Panc1 (cell line): Measurements from ENCODE around the gene SNRNP27. TPM values are rescaled to one million over a fixed set of nuclear protein-coding genes. Genes with fewer than 3 reads are reported as not detected.

Source experiments
- ATAC-seq: fragments of 200-7000 bp; cut with Tn5 transposase; 2 replicates; pipeline ENCODE4 v1.9.1; 2020; ENCODE audit warnings: mild to moderate bottlenecking, moderate library complexity
- BruUV-seq: library from RNA; stranded (reverse); fragments of 400-500 nt; replicated peaks from 2 replicates; lab custom pipeline; 2021; lab: Mats Ljungman, UMichigan
- CTCF ChIA-PET: fragments of 300-600 bp; sonication (Branson Sonifier 250); formaldehyde crosslinking; loops from one replicate; lab custom pipeline; 2022; ENCODE audit warnings: antibody characterized with exemption; lab: Charles Lee
- POLR2A ChIA-PET: fragments of 300-600 bp; sonication (Branson Sonifier 250); formaldehyde crosslinking; loops from one replicate; lab custom pipeline; 2022; ENCODE audit warnings: antibody characterized with exemption; lab: Charles Lee
- DNase-seq: peaks from one replicate; pipeline ENCODE4 v3.0.0-alpha.2; 2010; ENCODE audit warnings: low read depth, low spot score
- H3K27ac ChIP-seq: 2 replicates; pipeline ENCODE4 v1.5.1; 2011; ENCODE audit warnings: mild to moderate bottlenecking, low read length, inconsistent platforms
- H3K27me3 ChIP-seq: fragments of 200-500 bp; sonication (Bioruptor generic); 2 replicates; pipeline ENCODE4 v1.6.0; 2014; ENCODE audit warnings: low read length, inconsistent platforms; ENCODE audit not compliant: control insufficient read depth, insufficient read depth
- H3K36me3 ChIP-seq: fragments of 200-500 bp; sonication (Bioruptor generic); 2 replicates; pipeline ENCODE4 v1.5.1; 2014; ENCODE audit warnings: inconsistent platforms, mild to moderate bottlenecking, low read length, moderate library complexity; ENCODE audit not compliant: control insufficient read depth, insufficient read depth
- H3K4me1 ChIP-seq: 2 replicates; pipeline ENCODE4 v1.5.1; 2011; ENCODE audit warnings: inconsistent platforms, mild to moderate bottlenecking, low read length, moderate library complexity; ENCODE audit not compliant: control insufficient read depth, insufficient read depth
- H3K4me3 ChIP-seq, 2 experiments: 2 replicates each; pipeline ENCODE4 v1.5.1; 2011 to 2012; ENCODE audit warnings: low read depth in 2 of 2, low read length in 2 of 2, mild to moderate bottlenecking in 2 of 2, inconsistent platforms in 1 of 2, moderate library complexity in 1 of 2
- H3K9me3 ChIP-seq: fragments of 200-500 bp; sonication (Bioruptor generic); 2 replicates; pipeline ENCODE4 v1.5.1; 2014; ENCODE audit warnings: low read depth, mild to moderate bottlenecking, inconsistent platforms, low read length, moderate library complexity; ENCODE audit not compliant: control insufficient read depth, insufficient read depth
- CTCF ChIP-seq: fragments of 450-650 bp; IDR thresholded peaks from 2 replicates; pipeline ENCODE4 v1.5.1; 2017; ENCODE audit warnings: mild to moderate bottlenecking
- POLR2AphosphoS5 ChIP-seq: IDR thresholded peaks from 2 replicates; pipeline ENCODE4 v1.6.1; 2012; ENCODE audit warnings: mild to moderate bottlenecking, low read depth, low read length, moderate library complexity
- REST ChIP-seq, 2 experiments: IDR thresholded peaks; 2 replicates each; pipeline ENCODE4 v1.6.1; 2011 to 2012; ENCODE audit warnings: low read depth in 2 of 2, control low read depth in 1 of 2, low read length in 1 of 2, mild to moderate bottlenecking in 1 of 2, moderate library complexity in 1 of 2; ENCODE audit not compliant: insufficient read depth in 1 of 2
- SIN3A ChIP-seq: IDR thresholded peaks from 2 replicates; pipeline ENCODE4 v1.6.1; 2012; ENCODE audit warnings: low read depth, mild to moderate bottlenecking, low read length, moderate library complexity, borderline replicate concordance; ENCODE audit not compliant: insufficient read depth
- TCF7L2 ChIP-seq: IDR thresholded peaks from 2 replicates; pipeline ENCODE4 v1.6.1; 2011; ENCODE audit warnings: mild to moderate bottlenecking, low read depth, low read length, inconsistent platforms
- in situ Hi-C: cut with HindIII; loops from 2 replicates; pipeline ENCODE4 v1.10.0; 2016; ENCODE audit warnings: low sequenced_read_pairs, low pct_unique_long_range_greater_than_20kb
- intact Hi-C: fragments of 100-400 bp; cut with micrococcal nuclease; formaldehyde crosslinking; loops from one replicate; pipeline ENCODE4 v1.10.0; 2022; ENCODE audit not compliant: unreplicated experiment
- total RNA-seq: library from RNA; stranded (reverse); gene quantifications from one replicate; pipeline ENCODE4 v1.2.1, GENCODE V29; 2021; ENCODE audit not compliant: unreplicated experiment

SNRNP27 gene
- total RNA-seq, 1 experiment from 2014 or later: 39.7 TPM

- ATAC-seq (no peak), DNase-seq (no peak)
- no peaks in the 10 kb centered on the region for H3K27me3 ChIP-seq
- no peaks in the 10 kb centered on the region for H3K36me3 ChIP-seq
- intact Hi-C loops: no loop called here
- H3K9me3 ChIP-seq: no peaks in the 10 kb centered on the region
- H3K4me3 ChIP-seq: no peak overlapping the region
- CTCF ChIA-PET: no interaction called here
- in situ Hi-C loops: no loop called here
- peaks cover 23% of the 10 kb centered on the region for H3K4me1 ChIP-seq
- BruUV-seq: no TSS peak
- TF ChIP-seq REST (IDR thresholded peaks at IDR 0.05; ENCODE audit: insufficient read depth in 1 of 2, low read depth in 2 of 2, low read length in 1 of 2) (no peak), TCF7L2 (no peak), CTCF (no peak), SIN3A (no peak), POLR2AphosphoS5 (no peak)
- POLR2A ChIA-PET: no interaction called here
- H3K27ac ChIP-seq: no peak overlapping the region
Measured at GRCh38 chr2:69944756-69945155, 51.0 kb downstream of the SNRNP27 start.

- TF ChIP-seq TCF7L2: no peak
- TF ChIP-seq CTCF: no peak
- no peak for TF ChIP-seq POLR2AphosphoS5
- no peak for TF ChIP-seq REST (IDR thresholded peaks at IDR 0.05; ENCODE audit: insufficient read depth in 1 of 2, low read depth in 2 of 2, low read length in 1 of 2)
- no peak for TF ChIP-seq SIN3A
- H3K27ac ChIP-seq: peak overlapping the region; percentile 62
- CTCF ChIA-PET: no interaction called here
- H3K27me3 ChIP-seq: no peaks in the 10 kb centered on the region
- in situ Hi-C loops (no loop called here), intact Hi-C loops (no loop called here)
- no peaks in the 10 kb centered on the region for H3K9me3 ChIP-seq
- POLR2A ChIA-PET: no interaction called here
- DNase-seq (no peak), ATAC-seq (no peak)
- no TSS peak for BruUV-seq
- peaks cover 23% of the 10 kb centered on the region for H3K4me1 ChIP-seq
- no peak overlapping the region for H3K4me3 ChIP-seq
- H3K36me3 ChIP-seq: no peaks in the 10 kb centered on the region
Measured at GRCh38 chr2:69945441-69945840, 51.7 kb downstream of the SNRNP27 start.
